HEK293 (cell line): ENCODE results near the gene ADCY7.

Source experiments
- CTCF ChIP-seq: fragments of 450-650 bp; formaldehyde crosslinking; IDR thresholded peaks from 2 replicates; pipeline ENCODE4 v1.5.1; 2016; ENCODE audit warnings: missing biosample characterization, missing genetic modification characterization
- GFI1B ChIP-seq: fragments of 450-650 bp; formaldehyde crosslinking; IDR thresholded peaks from 2 replicates; pipeline ENCODE4 v1.5.1; 2016; ENCODE audit warnings: missing biosample characterization, missing genetic modification characterization
- SP2 ChIP-seq: fragments of 450-650 bp; formaldehyde crosslinking; IDR thresholded peaks from 2 replicates; pipeline ENCODE4 v1.5.1; 2016; ENCODE audit warnings: missing biosample characterization, missing genetic modification characterization
- ZBTB17 ChIP-seq: fragments of 450-650 bp; formaldehyde crosslinking; IDR thresholded peaks from 2 replicates; pipeline ENCODE4 v1.5.1; 2016; ENCODE audit warnings: missing biosample characterization, missing genetic modification characterization
- ZFP37 ChIP-seq: fragments of 450-650 bp; formaldehyde crosslinking; IDR thresholded peaks from 2 replicates; pipeline ENCODE4 v1.5.1; 2016; ENCODE audit warnings: missing biosample characterization, missing genetic modification characterization
- ZFP69B ChIP-seq: fragments of 450-650 bp; formaldehyde crosslinking; IDR thresholded peaks from 2 replicates; pipeline ENCODE4 v1.5.1; 2016; ENCODE audit warnings: missing biosample characterization, missing genetic modification characterization
- ZNF76 ChIP-seq: fragments of 450-650 bp; formaldehyde crosslinking; IDR thresholded peaks from 2 replicates; pipeline ENCODE4; 2016; ENCODE audit warnings: low read depth, missing biosample characterization, missing genetic modification characterization, borderline replicate concordance
- ZNF785 ChIP-seq: fragments of 450-650 bp; formaldehyde crosslinking; IDR thresholded peaks from 2 replicates; pipeline ENCODE4 v1.5.1; 2016; ENCODE audit warnings: missing biosample characterization, missing genetic modification characterization

- TF ChIP-seq SP2, result no peak
- TF ChIP-seq CTCF, result no peak
- no peak for TF ChIP-seq ZNF785 (tag by site-specific recombination)
- TF ChIP-seq ZBTB17 (tag by site-specific recombination), result no peak
- no peak for TF ChIP-seq ZNF76 (tag by site-specific recombination)
- TF ChIP-seq ZFP37 (tag by site-specific recombination), result no peak
- TF ChIP-seq GFI1B (tag by site-specific recombination), result no peak
- no peak for TF ChIP-seq ZFP69B (tag by site-specific recombination)
These were observed 42.1 kb upstream of the ADCY7 start for GRCh38 chr16:50224286-50224685.
